HepG2 (cell line): ENCODE results near the gene PYGB. TPM values are rescaled to one million over a fixed set of nuclear protein-coding genes. Genes with fewer than 3 reads are reported as not detected.

Source experiments
- DMTF1 ChIP-seq: sonication (generic); formaldehyde crosslinking; IDR thresholded peaks from 2 replicates; pipeline ENCODE4 v1.4.0; 2020; ENCODE audit warnings: mild to moderate bottlenecking, missing genetic modification reagents
- FOXA3 ChIP-seq: IDR thresholded peaks from 2 replicates; pipeline ENCODE4 v1.6.1; 2016; ENCODE audit warnings: missing genetic modification reagents, missing compliant biosample characterization
- KIAA2018 ChIP-seq: sonication (generic); formaldehyde crosslinking; IDR thresholded peaks from 2 replicates; pipeline ENCODE4 v1.5.0; 2020; ENCODE audit warnings: mild to moderate bottlenecking, missing genetic modification reagents, borderline replicate concordance
- KMT2B ChIP-seq: IDR thresholded peaks from 2 replicates; pipeline ENCODE4 v1.6.1; 2016; ENCODE audit warnings: missing genetic modification reagents, missing compliant biosample characterization
- RARA ChIP-seq: IDR thresholded peaks from 2 replicates; pipeline ENCODE4 v1.6.1; 2016; ENCODE audit warnings: missing genetic modification reagents, missing compliant biosample characterization
- ZBTB42 ChIP-seq: sonication (generic); formaldehyde crosslinking; IDR thresholded peaks from 2 replicates; pipeline ENCODE4 v1.5.0; 2020; ENCODE audit warnings: mild to moderate bottlenecking, missing genetic modification reagents
- ZKSCAN1 ChIP-seq: fragments of 150-350 bp; IDR thresholded peaks from 2 replicates; pipeline ENCODE4 v1.6.1; 2014; ENCODE audit warnings: low read length
- ZNF318 ChIP-seq: sonication (generic); formaldehyde crosslinking; IDR thresholded peaks from 2 replicates; pipeline ENCODE4 v1.4.0; 2020; ENCODE audit warnings: mild to moderate bottlenecking, missing genetic modification reagents
- ZNF629 ChIP-seq: sonication (generic); formaldehyde crosslinking; conservative IDR thresholded peaks from 2 replicates; pipeline ENCODE4 v1.5.0; 2020; ENCODE audit warnings: missing genetic modification reagents
- ZNF747 ChIP-seq: sonication (generic); formaldehyde crosslinking; IDR thresholded peaks from 2 replicates; pipeline ENCODE4 v1.8.1; 2023; ENCODE audit warnings: missing genetic modification reagents, mild to moderate bottlenecking, borderline replicate concordance
- polyA plus RNA-seq, 8 experiments: library from polyadenylated mRNA; depleted of rRNA in 3 of 8; stranded (reverse) in 7 of 8; unstranded in 1 of 8; fragments of >200 nt; fragmentation: Illumina TruSeq in 4 of 8; extraction: Trizol in 4 of 8; gene quantifications; 2 replicates each; pipeline versions ENCODE4 v1.2.1 to v1.2.3, GENCODE V29; 2011 to 2016; ENCODE audit warnings: low read depth in 4 of 8, missing spikeins in 1 of 8, mixed read lengths in 1 of 8; ENCODE audit not compliant: insufficient read depth in 1 of 8
- total RNA-seq, 5 experiments: library from RNA; depleted of rRNA; stranded (reverse); fragments of >200 nt; fragmentation: Illumina TruSeq; extraction: Trizol; gene quantifications; 2 replicates each; pipeline ENCODE4 v1.2.3, GENCODE V29; 2016; ENCODE audit warnings: low read depth in 1 of 5

The PYGB gene
- total and polyA plus RNA-seq, 2 of the 13 experiments (the other 11 are each of a cell fraction or from before 2014, with no cell fraction given), result 24.2 to 86.3 TPM

DNA sequence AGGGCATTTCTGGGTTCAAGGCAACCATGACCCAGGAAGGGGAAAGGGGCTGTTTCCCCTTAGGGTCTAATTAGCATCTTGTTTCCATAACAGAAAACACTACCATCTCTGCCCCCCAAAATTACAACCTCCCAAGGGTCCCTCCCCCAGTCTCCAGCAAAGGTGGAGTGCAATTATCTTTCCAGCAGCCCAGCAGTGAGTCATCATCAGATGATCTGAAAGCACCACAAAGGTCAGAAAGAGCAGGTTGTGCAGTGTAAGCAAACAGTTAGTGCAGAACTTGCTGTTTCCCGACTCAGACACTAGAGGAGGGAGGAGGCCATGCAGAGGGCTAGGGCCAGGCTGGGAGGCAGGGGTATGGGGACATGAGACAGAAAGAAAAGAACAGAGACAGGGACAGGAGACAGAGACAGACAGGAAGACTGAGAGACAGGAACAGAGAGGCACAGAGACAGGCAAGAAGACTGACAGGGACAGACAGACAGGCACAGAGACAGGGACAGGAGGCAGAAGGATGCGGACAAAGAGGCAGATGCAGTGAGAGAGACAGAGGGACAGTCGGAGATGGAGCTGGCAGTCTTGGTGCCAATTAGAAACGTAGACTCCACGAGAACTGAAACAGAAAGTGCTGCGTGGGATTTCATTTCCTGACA lies 62.5 kb downstream of the PYGB start (continued):
- TF ChIP-seq FOXA3, result peak; percentile 89
- peak; percentile 79; the same call in 1 of the 2 replicates for TF ChIP-seq ZNF318 (CRISPR knock-in tag)
- TF ChIP-seq KIAA2018 (CRISPR knock-in tag), result no peak
- no peak for TF ChIP-seq ZNF629 (CRISPR knock-in tag)
- TF ChIP-seq DMTF1 (CRISPR knock-in tag), result no peak
- peak; percentile 66; the same call in 1 of the 2 replicates for TF ChIP-seq ZKSCAN1
- peak; percentile 76 for TF ChIP-seq KMT2B (CRISPR knock-in tag)
- TF ChIP-seq ZBTB42 (CRISPR knock-in tag), result no peak
- peak; percentile 90 for TF ChIP-seq RARA (CRISPR knock-in tag)
- 0 out of 2 replicates have a peak, but pooled peaks have one; percentile 48 for TF ChIP-seq ZNF747 (CRISPR knock-in tag)
